HEK293 (cell line): Measurements from ENCODE around the gene MAML3.

Source experiments
- CTCF ChIA-PET: fragments of 350-600 bp; formaldehyde crosslinking; extraction: SDS; loops from one replicate; lab custom pipeline; 2021; ENCODE audit warnings: antibody characterized with exemption; lab: Yijun Ruan, JAX
- POLR2A ChIA-PET: fragments of 300-600 bp; formaldehyde crosslinking; extraction: SDS; loops from one replicate; lab custom pipeline; 2020; ENCODE audit warnings: antibody characterized with exemption, inconsistent platforms; lab: Yijun Ruan, JAX
- H3K27ac ChIP-seq: fragments of 200-500 bp; sonication (Bioruptor generic); 2 replicates; pipeline ENCODE4 v1.5.1; 2014; ENCODE audit warnings: low read depth, low read length, control low read depth, inconsistent platforms; ENCODE audit errors: extremely low read depth
- H3K36me3 ChIP-seq, 2 experiments: fragments of 200-500 bp in 1 of 2; sonication (Bioruptor generic) in 1 of 2; 1 replicate in 1 of 2; 2 replicates in 1 of 2; pipeline ENCODE4 v1.5.1; 2014 to 2017; ENCODE audit warnings: inconsistent platforms in 2 of 2, low read length in 2 of 2; ENCODE audit not compliant: control insufficient read depth in 2 of 2, insufficient read depth in 1 of 2
- H3K4me1 ChIP-seq: fragments of 200-500 bp; sonication (Bioruptor generic); 2 replicates; pipeline ENCODE4 v1.5.1; 2014; ENCODE audit warnings: mild to moderate bottlenecking, low read length, inconsistent platforms; ENCODE audit not compliant: control insufficient read depth, insufficient read depth
- H3K4me3 ChIP-seq: 2 replicates; pipeline ENCODE4 v1.5.1; 2011; ENCODE audit warnings: low read depth, mild to moderate bottlenecking, control low read depth, low read length, moderate library complexity
- H3K9me3 ChIP-seq: fragments of 200-500 bp; sonication (Bioruptor generic); 2 replicates; pipeline ENCODE4 v1.5.1; 2014; ENCODE audit warnings: low read depth, low read length, inconsistent platforms; ENCODE audit not compliant: control insufficient read depth, insufficient read depth
- BCL6B ChIP-seq: fragments of 450-650 bp; formaldehyde crosslinking; IDR thresholded peaks from 2 replicates; pipeline ENCODE4 v1.5.1; 2017; ENCODE audit warnings: missing biosample characterization, missing genetic modification characterization
- ELK4 ChIP-seq: IDR thresholded peaks from 2 replicates; pipeline ENCODE4 v1.6.1; 2011; ENCODE audit warnings: mild to moderate bottlenecking, low read depth, low read length, borderline replicate concordance
- FEZF1 ChIP-seq: fragments of 450-650 bp; formaldehyde crosslinking; IDR thresholded peaks from 2 replicates; pipeline ENCODE4 v1.5.1; 2016; ENCODE audit warnings: missing biosample characterization, missing genetic modification characterization
- HOXC10 ChIP-seq: sonication (generic); formaldehyde crosslinking; IDR thresholded peaks from 2 replicates; pipeline ENCODE4 v1.8.1; 2023; ENCODE audit warnings: mild to moderate bottlenecking, missing genetic modification reagents
- IKZF3 ChIP-seq: fragments of 450-650 bp; IDR thresholded peaks from 2 replicates; pipeline ENCODE4 v1.5.0; 2018; ENCODE audit warnings: missing biosample characterization, mild to moderate bottlenecking, missing genetic modification characterization, moderate library complexity
- KLF16 ChIP-seq: fragments of 450-650 bp; formaldehyde crosslinking; IDR thresholded peaks from 2 replicates; pipeline ENCODE4 v1.5.1; 2017; ENCODE audit warnings: missing biosample characterization, missing genetic modification characterization
- KLF17 ChIP-seq: fragments of 450-650 bp; formaldehyde crosslinking; IDR thresholded peaks from 2 replicates; pipeline ENCODE4 v1.5.1; 2016; ENCODE audit warnings: missing biosample characterization, missing genetic modification characterization
- KLF7 ChIP-seq: fragments of 450-650 bp; formaldehyde crosslinking; IDR thresholded peaks from 2 replicates; pipeline ENCODE4 v1.5.1; 2016; ENCODE audit warnings: missing biosample characterization, missing genetic modification characterization, borderline replicate concordance
- OVOL3 ChIP-seq: fragments of 450-650 bp; formaldehyde crosslinking; IDR thresholded peaks from 2 replicates; pipeline ENCODE4 v1.5.1; 2016; ENCODE audit warnings: missing biosample characterization, missing genetic modification characterization
- TSHZ1 ChIP-seq: fragments of 450-650 bp; formaldehyde crosslinking; IDR thresholded peaks from 2 replicates; pipeline ENCODE4 v1.5.1; 2016; ENCODE audit warnings: missing biosample characterization, missing genetic modification characterization, borderline replicate concordance
- ZNF132 ChIP-seq: fragments of 450-650 bp; formaldehyde crosslinking; IDR thresholded peaks from 2 replicates; pipeline ENCODE4 v1.5.1; 2017; ENCODE audit warnings: missing biosample characterization, missing genetic modification characterization, borderline replicate concordance
- ZNF138 ChIP-seq: fragments of 450-650 bp; formaldehyde crosslinking; IDR thresholded peaks from 2 replicates; pipeline ENCODE4 v1.5.1; 2016; ENCODE audit warnings: missing biosample characterization, missing genetic modification characterization, borderline replicate concordance
- ZNF23 ChIP-seq: fragments of 450-650 bp; formaldehyde crosslinking; IDR thresholded peaks from 2 replicates; pipeline ENCODE4 v1.5.1; 2016; ENCODE audit warnings: missing biosample characterization, missing genetic modification characterization, borderline replicate concordance
- ZNF362 ChIP-seq: fragments of 450-650 bp; formaldehyde crosslinking; IDR thresholded peaks from 2 replicates; pipeline ENCODE4 v1.5.1; 2016; ENCODE audit warnings: missing biosample characterization, missing genetic modification characterization
- ZNF394 ChIP-seq: fragments of 450-650 bp; formaldehyde crosslinking; IDR thresholded peaks from 2 replicates; pipeline ENCODE4 v1.5.1; 2016; ENCODE audit warnings: missing biosample characterization, missing genetic modification characterization, mild to moderate bottlenecking, moderate library complexity, borderline replicate concordance
- ZNF776 ChIP-seq: fragments of 450-650 bp; formaldehyde crosslinking; IDR thresholded peaks from 2 replicates; pipeline ENCODE4 v1.5.0; 2017; ENCODE audit warnings: missing biosample characterization, missing genetic modification characterization, borderline replicate concordance
- ZSCAN23 ChIP-seq: fragments of 450-650 bp; formaldehyde crosslinking; IDR thresholded peaks from 2 replicates; pipeline ENCODE4 v1.5.1; 2016; ENCODE audit warnings: missing biosample characterization, missing genetic modification characterization

The MAML3 gene

GRCh38 chr4:140082391-140082755, 71.6 kb downstream of the MAML3 start:
- POLR2A ChIA-PET: no interaction called here
- no peaks in the 10 kb centered on the region for H3K36me3 ChIP-seq
- H3K27ac ChIP-seq: no peak overlapping the region
- H3K4me1 ChIP-seq: peaks cover 6% of the 10 kb centered on the region; the same call in 1 of the 2 replicates
- no peak for TF ChIP-seq IKZF3 (tag by site-specific recombination)
- no peak for TF ChIP-seq ZNF138
- TF ChIP-seq ZNF132 (tag by site-specific recombination): no peak
- no peak for TF ChIP-seq ZNF362
- TF ChIP-seq BCL6B (tag by site-specific recombination): no peak
- TF ChIP-seq ZSCAN23 (tag by site-specific recombination): no peak
- no peak for TF ChIP-seq KLF16 (tag by site-specific recombination)
- no peak for TF ChIP-seq KLF17 (tag by site-specific recombination)
- TF ChIP-seq ELK4: no peak
- no peak for TF ChIP-seq OVOL3 (tag by site-specific recombination)
- TF ChIP-seq FEZF1 (tag by site-specific recombination): no peak
- TF ChIP-seq TSHZ1 (tag by site-specific recombination): no peak
- TF ChIP-seq ZNF394 (tag by site-specific recombination): no peak
- TF ChIP-seq HOXC10 (CRISPR knock-in tag): no peak
- TF ChIP-seq KLF7 (tag by site-specific recombination): no peak
- no peak for TF ChIP-seq ZNF23 (tag by site-specific recombination)
- no peak for TF ChIP-seq ZNF776
- TF ChIP-seq, all 188 proteins: peak for 0
- CTCF ChIA-PET: no interaction called here
- Histone ChIP-seq H3K9me3 (no peaks in the 10 kb centered on the region), H3K4me3 (no peak overlapping the region)
